ENCODE measurements around the gene DEPDC4. TPM values are rescaled to one million over a fixed set of nuclear protein-coding genes. Genes with fewer than 3 reads are reported as not detected.

The DEPDC4 gene
- total RNA-seq, 1 donor from 2014 or later, result 0.58 TPM

DNA sequence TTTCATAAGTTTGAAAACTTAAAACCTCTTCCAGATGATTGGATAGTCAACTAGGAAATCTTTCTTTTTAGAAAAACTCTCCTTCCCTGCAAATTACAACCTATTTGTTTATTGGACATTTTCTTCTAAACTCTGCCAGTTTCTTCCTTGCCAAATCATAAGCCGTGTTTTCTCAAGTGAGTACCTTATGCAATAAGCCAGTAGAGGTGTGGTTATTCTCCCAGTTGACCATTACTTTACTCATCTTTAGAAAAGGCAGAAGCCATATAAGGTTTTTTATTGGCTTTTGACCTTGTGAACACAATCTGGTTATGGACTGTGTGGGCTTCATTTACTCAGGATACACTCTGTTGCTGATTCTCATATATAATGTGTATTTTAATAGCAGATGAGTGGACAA, 51.7 kb downstream of the DEPDC4 start:
- no peak for DNase-seq (ENCODE audit: low spot score)

DNA sequence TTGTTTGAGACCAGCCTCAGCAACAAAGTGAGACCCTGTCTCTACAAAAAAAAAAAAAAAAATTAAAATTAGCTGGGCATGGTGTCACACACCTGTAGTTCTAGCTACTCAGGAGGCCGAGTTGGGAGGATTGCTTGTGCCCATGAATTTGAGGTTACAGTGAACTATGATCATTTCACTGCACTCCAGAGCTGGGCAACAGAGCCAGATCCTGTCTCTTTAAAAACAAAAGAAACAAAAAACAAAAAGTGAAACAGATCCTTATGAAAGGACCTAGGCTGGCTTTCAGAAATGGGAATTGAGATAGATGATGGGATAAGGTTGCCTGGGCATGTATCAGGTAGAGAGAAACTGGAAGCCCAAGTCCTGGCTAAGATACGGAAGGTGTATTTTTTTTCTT, 52.4 kb downstream of the DEPDC4 start:
- DNase-seq (ENCODE audit: low spot score), result no peak

DNA sequence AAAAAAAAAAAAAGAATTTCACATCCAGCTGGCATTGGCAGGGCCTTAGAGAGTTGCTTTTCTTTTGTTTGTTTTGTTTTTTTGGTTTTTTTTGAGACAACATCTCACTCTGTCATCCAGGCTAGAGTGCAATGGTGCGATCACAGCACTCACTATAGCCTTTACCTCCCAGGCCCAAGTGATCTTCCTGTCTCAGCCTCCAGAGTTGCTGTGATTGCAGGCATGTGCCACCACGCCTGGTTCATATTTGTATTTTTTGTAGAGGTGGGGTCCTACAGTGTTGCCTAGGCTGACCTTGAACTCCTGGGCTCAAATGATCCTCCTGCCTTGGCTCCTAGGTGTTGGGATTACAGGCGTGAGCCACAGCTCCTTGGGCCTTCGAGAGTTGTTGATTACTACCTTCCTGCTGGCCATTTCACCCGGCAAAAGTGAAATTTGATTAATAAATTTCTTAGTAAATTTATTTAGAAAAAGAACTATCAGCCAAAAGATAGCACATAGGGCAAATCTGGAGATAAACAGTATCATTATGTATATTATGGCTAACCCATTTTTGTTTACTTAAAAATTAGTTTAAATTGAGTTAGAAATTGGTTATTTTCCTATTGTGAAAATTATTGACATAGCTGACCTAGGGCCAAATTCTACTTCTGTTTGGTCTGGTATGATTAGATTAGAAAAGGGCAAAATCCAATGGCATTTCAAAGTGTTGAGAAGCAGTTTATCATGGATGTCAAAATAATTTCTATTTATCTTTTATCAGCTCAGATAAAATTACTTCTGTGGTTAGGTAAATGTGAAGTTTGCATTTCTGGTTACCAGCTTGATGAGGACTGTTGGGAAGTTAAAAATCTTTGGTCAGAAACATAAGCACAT, 53.6 kb downstream of the DEPDC4 start:
- no peak for DNase-seq (ENCODE audit: low spot score)

DNA sequence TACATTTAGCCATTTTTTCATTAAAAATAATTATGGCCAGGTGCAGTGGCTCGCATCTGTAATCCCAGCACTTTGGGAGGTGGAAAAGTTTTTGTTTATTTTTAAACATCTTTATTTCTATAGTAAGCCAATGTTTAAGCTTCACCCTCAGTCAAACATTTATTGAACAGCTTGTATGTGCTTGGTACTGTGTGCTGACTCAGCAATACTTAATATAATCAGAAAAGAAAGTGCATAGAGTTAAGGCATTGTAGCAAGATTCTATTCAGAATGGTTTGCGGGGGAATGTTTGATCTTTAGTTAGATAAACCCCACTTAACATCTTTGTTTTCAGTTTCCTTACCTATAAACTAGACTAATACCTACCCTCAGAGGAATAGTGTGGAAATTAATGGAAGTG, 55.2 kb downstream of the DEPDC4 start:
- DNase-seq (ENCODE audit: low spot score), result no peak

DNA sequence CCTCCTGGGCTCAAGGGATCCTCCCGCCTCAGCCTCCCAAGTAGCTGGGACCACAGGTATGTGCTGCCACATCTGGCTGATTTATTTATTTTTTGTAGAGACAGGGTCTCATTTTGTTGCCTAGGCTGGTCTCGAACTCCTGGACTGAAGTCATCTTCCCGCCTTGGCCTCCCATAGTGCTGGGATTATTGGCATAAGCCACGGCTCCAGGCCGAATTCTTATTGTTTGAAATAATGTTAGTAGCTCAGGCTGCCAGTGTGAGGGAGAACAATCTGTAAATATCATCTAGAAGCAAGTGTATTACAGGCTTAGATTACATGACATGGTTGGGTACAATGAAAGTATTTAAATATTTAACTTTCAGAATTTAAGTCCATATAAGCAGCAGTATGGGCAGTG, 58.0 kb downstream of the DEPDC4 start:
- DNase-seq (ENCODE audit: low spot score), result no peak

DNA sequence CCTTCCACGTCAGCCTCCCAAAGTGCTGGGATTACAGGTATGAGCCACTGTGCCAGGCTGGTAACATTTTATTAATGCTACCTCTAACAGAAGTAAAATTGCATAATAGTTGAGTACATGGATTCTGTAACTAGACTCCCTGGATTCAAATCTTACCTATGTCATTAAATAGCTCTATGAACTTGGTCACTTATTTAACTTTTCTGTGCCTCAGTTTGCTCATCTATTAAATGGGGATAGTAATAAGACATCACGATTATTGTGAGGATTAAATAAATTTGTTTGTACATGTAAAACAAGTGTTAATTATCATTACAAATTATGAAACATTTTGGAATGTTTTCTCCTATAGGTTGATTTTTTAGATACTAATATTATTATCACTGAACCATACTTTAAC, 59.6 kb downstream of the DEPDC4 start:
- no peak for DNase-seq (ENCODE audit: low spot score)

DNA sequence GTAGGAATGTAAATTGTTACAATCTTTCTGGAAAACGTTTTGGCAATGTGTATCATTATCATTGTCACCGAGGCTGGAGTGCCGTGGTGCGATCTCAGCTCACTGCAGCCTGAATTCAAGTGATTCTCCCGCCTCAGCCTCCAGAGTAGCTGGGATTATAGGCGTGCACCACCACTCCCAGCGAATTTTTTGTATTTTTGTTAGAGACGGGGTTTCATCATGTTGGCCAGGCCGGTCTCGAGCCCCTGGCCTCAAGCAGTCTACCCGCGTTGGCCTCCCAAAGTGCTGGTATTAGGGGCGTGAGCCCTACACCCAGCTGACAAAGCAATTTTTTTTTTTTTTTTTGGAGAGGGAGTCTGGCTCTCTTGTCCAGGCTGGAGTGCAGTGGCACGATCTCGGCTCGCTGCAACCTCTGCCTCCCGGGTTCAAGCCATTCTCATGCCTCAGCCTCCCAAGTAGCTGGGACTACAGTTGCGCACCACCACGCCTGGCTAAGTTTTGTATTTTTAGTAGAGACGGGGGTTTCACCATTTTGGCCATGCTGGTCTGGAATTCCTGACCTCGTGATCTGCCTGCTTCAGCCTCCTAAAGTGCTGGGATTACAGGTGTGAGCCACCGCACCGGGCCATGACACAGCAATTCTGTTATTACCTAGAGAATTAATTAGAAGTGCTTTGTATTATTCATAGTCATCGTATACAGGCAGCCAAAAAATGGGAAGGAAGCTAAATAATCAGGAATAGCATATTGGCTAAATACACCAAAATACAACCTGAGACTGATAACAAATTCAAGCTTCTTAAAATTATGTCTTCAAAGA, 65.1 kb downstream of the DEPDC4 start:
- no peak for DNase-seq (ENCODE audit: low spot score)

DNA sequence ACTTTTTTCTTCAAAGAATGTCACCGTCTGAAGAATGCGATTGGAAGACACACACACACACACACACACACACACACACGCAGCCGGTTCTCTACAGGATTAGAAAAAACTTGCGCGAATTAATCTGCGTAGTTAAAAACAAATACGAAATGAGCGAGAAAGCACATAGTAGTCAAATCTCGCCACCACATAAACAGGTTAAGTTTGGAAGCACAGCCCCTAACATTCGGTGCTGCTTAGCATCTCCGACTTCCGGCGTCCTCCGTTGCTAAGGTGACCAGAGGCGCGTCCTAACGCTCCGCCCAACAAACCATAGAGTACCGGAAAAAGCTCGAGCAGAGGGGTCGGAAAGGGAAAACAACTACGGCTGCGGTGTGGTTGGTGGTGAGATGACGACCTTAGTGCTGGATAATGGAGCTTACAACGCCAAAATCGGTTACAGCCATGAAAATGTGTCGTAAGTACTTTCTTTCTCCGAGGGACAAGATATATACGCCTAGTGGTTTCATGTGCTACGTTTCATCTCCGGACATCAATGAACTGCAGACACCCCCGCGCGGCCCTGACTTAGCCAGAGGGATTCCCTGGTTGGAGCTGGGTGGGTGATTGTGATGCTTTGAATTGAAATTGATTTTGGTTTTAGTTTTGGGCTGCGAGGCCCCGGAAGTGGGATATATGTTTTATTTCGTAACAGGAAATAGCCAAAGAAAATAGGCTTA, 66.3 kb downstream of the DEPDC4 start, which contains the start of gene ACTR6:
Gene ACTR6 (plus strand): TSS at position 353 of the 719 bp plus-strand sequence. CDS start 37 bp downstream, at position 390.
- peak; percentile 95 for DNase-seq (ENCODE audit: low spot score)

DNA sequence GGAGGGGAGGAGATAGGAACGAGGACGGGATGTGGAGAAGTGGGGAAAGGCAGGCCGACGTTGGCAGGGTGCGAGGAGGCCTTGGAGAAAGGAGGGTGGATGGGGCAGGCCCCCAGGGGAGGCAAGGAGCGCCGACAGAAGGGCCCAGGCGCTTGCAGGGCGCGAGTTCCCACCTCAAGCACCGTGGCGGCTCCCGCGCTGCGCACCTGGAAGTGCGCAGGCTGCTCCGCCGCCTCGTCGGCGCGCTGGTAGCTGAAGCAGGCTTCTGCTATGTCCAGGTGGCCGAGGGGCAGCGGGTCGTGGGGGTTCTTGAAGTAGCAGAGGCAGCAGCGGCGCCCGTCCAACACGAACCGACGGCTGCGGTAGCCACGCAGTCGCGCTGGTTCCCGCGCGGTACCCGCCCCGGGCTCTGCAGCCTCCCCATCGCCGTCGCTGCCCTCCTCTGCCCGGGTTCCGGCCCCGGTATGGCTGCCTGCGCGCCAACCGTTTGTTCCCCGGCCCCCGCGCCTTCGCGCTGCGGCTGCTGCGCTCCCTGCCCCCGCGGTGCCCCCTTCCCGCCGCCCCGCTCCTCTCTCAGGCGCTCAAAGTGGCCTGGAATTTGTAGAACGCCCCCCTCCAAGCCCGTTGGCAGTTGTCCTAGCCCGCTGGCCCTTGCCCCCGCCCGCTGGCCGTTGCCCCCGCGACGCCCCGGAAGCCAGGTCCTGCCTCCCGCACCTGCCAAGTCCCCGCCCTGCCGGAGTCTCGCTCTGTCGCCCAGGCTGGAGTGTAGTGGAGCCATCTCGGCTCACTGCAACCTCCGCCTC, 67.3 kb downstream of the DEPDC4 start:
- no peak for DNase-seq (ENCODE audit: low spot score)

DNA sequence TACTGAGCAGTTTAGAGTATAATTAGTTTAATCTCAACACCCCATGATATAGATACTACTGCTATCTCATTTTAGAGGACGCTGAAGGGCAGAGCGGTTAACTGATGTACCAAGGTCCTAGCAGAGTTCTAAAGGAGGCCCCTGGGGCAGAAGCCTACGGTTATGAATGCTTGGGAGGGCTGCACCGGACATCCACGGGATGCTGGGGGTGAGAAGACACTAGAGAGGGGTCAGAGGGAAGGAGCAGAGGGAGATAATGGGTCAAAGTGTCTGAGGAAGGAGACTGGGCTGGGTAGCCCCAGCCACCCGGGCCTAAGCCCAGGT, 67.9 kb downstream of the DEPDC4 start:
- no peak for DNase-seq (ENCODE audit: low spot score)

DNA sequence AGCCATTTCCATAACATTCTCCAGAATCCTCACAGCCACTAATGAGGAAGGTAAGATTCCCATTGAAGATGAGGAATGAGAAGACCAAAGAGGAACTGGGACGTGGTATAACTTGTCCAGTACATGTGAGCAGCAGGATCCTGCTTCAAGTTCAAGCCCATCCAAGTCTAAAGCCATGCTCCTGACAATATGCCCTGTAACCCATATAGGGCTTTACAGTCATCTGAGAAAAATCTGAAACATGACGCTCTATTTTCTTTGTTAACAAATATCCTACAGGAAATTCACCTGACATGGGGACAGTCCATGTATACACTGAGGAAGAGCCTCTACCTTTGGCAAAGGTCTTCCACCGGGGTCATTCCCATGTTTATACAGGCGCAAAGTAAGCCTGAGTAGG, 69.4 kb downstream of the DEPDC4 start:
- DNase-seq (ENCODE audit: low spot score), result no peak

DNA sequence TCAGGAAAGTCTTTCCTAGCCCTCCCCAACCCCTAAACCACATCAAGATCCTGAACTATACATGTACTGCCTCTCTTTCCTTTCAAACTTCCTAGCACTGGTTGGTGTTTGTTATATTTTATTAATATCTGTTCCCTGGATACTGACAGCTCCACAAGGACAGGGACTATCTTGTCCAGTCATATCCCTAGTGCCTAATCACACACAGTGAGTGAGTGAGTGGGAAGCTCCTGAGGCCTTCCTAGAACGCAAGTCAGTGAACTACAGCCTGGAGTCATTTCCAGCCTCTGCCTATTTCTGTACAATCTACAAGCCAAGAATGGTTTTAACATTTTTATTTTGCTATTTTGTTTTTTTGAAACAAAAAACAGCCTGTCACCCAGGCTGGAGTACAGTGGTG, 73.8 kb downstream of the DEPDC4 start:
- no peak for DNase-seq (ENCODE audit: low spot score)

Other genes with a start within 250 kb of the DEPDC4 start
- gene BLTP3B, start 124.2 kb downstream of the DEPDC4 start, total RNA-seq, result 41.1 TPM
- 17.7 TPM for gene ACTR6, start 66.3 kb downstream of the DEPDC4 start, total RNA-seq
- gene SCYL2, start 98 bp upstream of the DEPDC4 start, total RNA-seq, result 40.0 TPM
- not detected for gene SLC17A8, start 90.0 kb upstream of the DEPDC4 start, total RNA-seq
- gene NR1H4, start 206.8 kb upstream of the DEPDC4 start, total RNA-seq, result not detected

All from mesenteric fat pad (tissue), 1 donor.